Panc1 (cell line): ENCODE results near the gene RACK1. TPM values are rescaled to one million over a fixed set of nuclear protein-coding genes. Genes with fewer than 3 reads are reported as not detected.

Experiments used
- ATAC-seq: fragments of 200-7000 bp; cut with Tn5 transposase; 2 replicates; pipeline ENCODE4 v1.9.1; 2020; ENCODE audit warnings: mild to moderate bottlenecking, moderate library complexity
- BruUV-seq: library from RNA; stranded (reverse); fragments of 400-500 nt; replicated peaks from 2 replicates; lab custom pipeline; 2021; lab: Mats Ljungman, UMichigan
- CTCF ChIA-PET: fragments of 300-600 bp; sonication (Branson Sonifier 250); formaldehyde crosslinking; loops from one replicate; lab custom pipeline; 2022; ENCODE audit warnings: antibody characterized with exemption; lab: Charles Lee
- POLR2A ChIA-PET: fragments of 300-600 bp; sonication (Branson Sonifier 250); formaldehyde crosslinking; loops from one replicate; lab custom pipeline; 2022; ENCODE audit warnings: antibody characterized with exemption; lab: Charles Lee
- DNase-seq: peaks from one replicate; pipeline ENCODE4 v3.0.0-alpha.2; 2010; ENCODE audit warnings: low read depth, low spot score
- H3K27ac ChIP-seq: 2 replicates; pipeline ENCODE4 v1.5.1; 2011; ENCODE audit warnings: mild to moderate bottlenecking, low read length, inconsistent platforms
- H3K27me3 ChIP-seq: fragments of 200-500 bp; sonication (Bioruptor generic); 2 replicates; pipeline ENCODE4 v1.6.0; 2014; ENCODE audit warnings: low read length, inconsistent platforms; ENCODE audit not compliant: control insufficient read depth, insufficient read depth
- H3K36me3 ChIP-seq: fragments of 200-500 bp; sonication (Bioruptor generic); 2 replicates; pipeline ENCODE4 v1.5.1; 2014; ENCODE audit warnings: inconsistent platforms, mild to moderate bottlenecking, low read length, moderate library complexity; ENCODE audit not compliant: control insufficient read depth, insufficient read depth
- H3K4me1 ChIP-seq: 2 replicates; pipeline ENCODE4 v1.5.1; 2011; ENCODE audit warnings: inconsistent platforms, mild to moderate bottlenecking, low read length, moderate library complexity; ENCODE audit not compliant: control insufficient read depth, insufficient read depth
- H3K4me3 ChIP-seq, 2 experiments: 2 replicates each; pipeline ENCODE4 v1.5.1; 2011 to 2012; ENCODE audit warnings: low read depth in 2 of 2, low read length in 2 of 2, mild to moderate bottlenecking in 2 of 2, inconsistent platforms in 1 of 2, moderate library complexity in 1 of 2
- H3K9me3 ChIP-seq: fragments of 200-500 bp; sonication (Bioruptor generic); 2 replicates; pipeline ENCODE4 v1.5.1; 2014; ENCODE audit warnings: low read depth, mild to moderate bottlenecking, inconsistent platforms, low read length, moderate library complexity; ENCODE audit not compliant: control insufficient read depth, insufficient read depth
- POLR2AphosphoS5 ChIP-seq: IDR thresholded peaks from 2 replicates; pipeline ENCODE4 v1.6.1; 2012; ENCODE audit warnings: mild to moderate bottlenecking, low read depth, low read length, moderate library complexity
- REST ChIP-seq, 2 experiments: IDR thresholded peaks; 2 replicates each; pipeline ENCODE4 v1.6.1; 2011 to 2012; ENCODE audit warnings: low read depth in 2 of 2, control low read depth in 1 of 2, low read length in 1 of 2, mild to moderate bottlenecking in 1 of 2, moderate library complexity in 1 of 2; ENCODE audit not compliant: insufficient read depth in 1 of 2
- SIN3A ChIP-seq: IDR thresholded peaks from 2 replicates; pipeline ENCODE4 v1.6.1; 2012; ENCODE audit warnings: low read depth, mild to moderate bottlenecking, low read length, moderate library complexity, borderline replicate concordance; ENCODE audit not compliant: insufficient read depth
- TCF7L2 ChIP-seq: IDR thresholded peaks from 2 replicates; pipeline ENCODE4 v1.6.1; 2011; ENCODE audit warnings: mild to moderate bottlenecking, low read depth, low read length, inconsistent platforms
- in situ Hi-C: cut with HindIII; loops from 2 replicates; pipeline ENCODE4 v1.10.0; 2016; ENCODE audit warnings: low sequenced_read_pairs, low pct_unique_long_range_greater_than_20kb
- intact Hi-C: fragments of 100-400 bp; cut with micrococcal nuclease; formaldehyde crosslinking; loops from one replicate; pipeline ENCODE4 v1.10.0; 2022; ENCODE audit not compliant: unreplicated experiment
- total RNA-seq: library from RNA; stranded (reverse); gene quantifications from one replicate; pipeline ENCODE4 v1.2.1, GENCODE V29; 2021; ENCODE audit not compliant: unreplicated experiment

Gene RACK1
- total RNA-seq, 1 experiment from 2014 or later, result 1,623 TPM

DNA sequence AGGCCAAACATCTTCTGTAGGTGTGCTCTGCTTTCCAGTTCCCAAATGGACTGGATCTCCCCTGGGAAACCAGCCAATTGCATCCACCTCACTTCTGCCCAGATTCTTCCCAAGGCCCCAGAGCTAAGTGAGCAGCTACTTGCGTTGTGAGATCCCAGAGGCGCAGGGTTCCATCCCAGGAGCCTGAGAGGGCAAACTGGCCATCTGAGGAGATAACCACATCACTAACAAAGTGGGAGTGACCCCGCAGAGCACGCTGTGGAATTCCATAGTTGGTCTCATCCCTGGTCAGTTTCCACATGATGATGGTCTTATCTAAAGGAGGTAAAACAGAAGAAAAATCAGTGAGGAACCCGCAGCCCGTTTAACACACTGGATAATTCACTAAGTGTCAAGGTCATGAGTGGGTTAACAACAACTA is 1.7 kb downstream of the RACK1 start:
- Histone ChIP-seq H3K4me1 (peaks cover 32% of the 10 kb centered on the region), H3K4me3 (peak overlapping the region; percentile 78 to 97), H3K27ac (peak overlapping the region; percentile 99), H3K36me3 (peaks cover 41% of the 10 kb centered on the region), H3K27me3 (no peaks in the 10 kb centered on the region), H3K9me3 (no peaks in the 10 kb centered on the region)
- ChIA-PET CTCF (no interaction called here), POLR2A (no interaction called here)
- in situ Hi-C loops (no loop called here), intact Hi-C loops (no loop called here)
- TF ChIP-seq POLR2AphosphoS5 (0 out of 2 replicates have a peak, but pooled peaks have one; percentile 43), TCF7L2 (no peak)
- ATAC-seq, result no peak
- no TSS peak for BruUV-seq
- no peak for DNase-seq

DNA sequence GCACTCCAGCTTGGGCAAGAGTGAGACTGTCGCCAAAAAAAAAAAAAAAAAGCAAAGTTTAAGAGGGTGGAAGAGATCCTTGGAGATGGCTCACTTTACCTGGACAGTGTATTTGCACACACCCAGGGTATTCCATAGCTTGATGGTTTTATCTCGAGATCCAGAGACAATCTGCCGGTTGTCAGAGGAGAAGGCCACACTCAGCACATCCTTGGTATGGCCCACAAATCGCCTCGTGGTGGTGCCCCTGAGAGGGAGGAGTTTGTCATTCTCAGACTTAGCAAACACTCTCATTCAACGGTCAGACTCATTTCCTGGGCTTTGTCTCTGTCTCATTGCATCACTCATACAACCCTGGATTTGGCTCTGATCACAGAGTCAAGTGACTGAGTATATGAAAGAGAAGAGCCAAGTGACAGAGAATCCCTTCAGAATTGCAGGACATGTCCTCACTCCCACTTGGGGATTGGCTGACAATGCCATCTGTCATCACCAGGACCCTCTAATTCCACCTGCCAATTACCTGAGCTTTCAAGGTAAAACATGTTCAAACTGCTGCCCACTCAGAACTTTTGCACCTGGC is 2.2 kb downstream of the RACK1 start:
- in situ Hi-C loops (no loop called here), intact Hi-C loops (no loop called here)
- peaks cover 32% of the 10 kb centered on the region for H3K4me1 ChIP-seq
- peak overlapping the region; percentile 78 to 97 for H3K4me3 ChIP-seq
- ATAC-seq, result no peak
- peak; percentile 95 for DNase-seq
- no TSS peak for BruUV-seq
- H3K9me3 ChIP-seq, result no peaks in the 10 kb centered on the region
- ChIA-PET CTCF (no interaction called here), POLR2A (no interaction called here)
- H3K27ac ChIP-seq, result peak overlapping the region; percentile 99
- H3K36me3 ChIP-seq, result peaks cover 42% of the 10 kb centered on the region
- TF ChIP-seq SIN3A (no peak), REST (IDR thresholded peaks at IDR 0.05; ENCODE audit: insufficient read depth in 1 of 2, low read depth in 2 of 2, low read length in 1 of 2) (no peak), POLR2AphosphoS5 (peak; percentile 56)
- H3K27me3 ChIP-seq, result no peaks in the 10 kb centered on the region

DNA sequence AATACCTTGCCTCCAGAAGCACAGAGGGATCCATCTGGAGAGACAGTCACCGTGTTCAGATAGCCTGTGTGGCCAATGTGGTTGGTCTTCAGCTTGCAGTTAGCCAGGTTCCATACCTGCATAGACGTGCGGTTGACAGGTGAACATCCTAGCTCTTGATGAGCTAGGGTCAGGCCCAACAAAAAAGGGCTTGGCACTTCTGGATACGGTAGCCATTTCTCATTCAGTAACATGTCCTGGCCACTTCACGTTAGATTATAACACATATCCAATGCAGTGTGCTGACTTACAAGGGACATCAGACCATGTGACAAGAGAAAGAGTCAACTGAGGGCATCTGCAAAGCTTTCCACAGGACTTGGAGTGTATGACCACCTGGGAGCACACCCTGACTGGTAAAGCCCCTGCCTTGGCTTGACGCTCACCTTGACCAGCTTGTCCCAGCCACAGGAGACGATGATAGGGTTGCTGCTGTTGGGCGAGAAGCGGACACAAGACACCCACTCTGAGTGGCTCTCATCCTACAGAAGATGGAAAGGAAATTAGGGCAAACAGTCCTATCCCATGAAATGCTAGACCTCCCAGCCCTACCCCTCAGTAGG is 4.5 kb downstream of the RACK1 start:
- no TSS peak for BruUV-seq
- Histone ChIP-seq H3K27ac (peak overlapping the region; percentile 26; the same call in 1 of the 2 replicates), H3K4me3 (no peak overlapping the region), H3K27me3 (no peaks in the 10 kb centered on the region), H3K9me3 (no peaks in the 10 kb centered on the region), H3K4me1 (peaks cover 20% of the 10 kb centered on the region), H3K36me3 (peaks cover 46% of the 10 kb centered on the region)
- ATAC-seq (no peak), DNase-seq (no peak)
- in situ Hi-C loops, result no loop called here
- ChIA-PET POLR2A (no interaction called here), CTCF (no interaction called here)
- TF ChIP-seq SIN3A, result no peak
- TF ChIP-seq POLR2AphosphoS5, result no peak
- TF ChIP-seq TCF7L2, result no peak
- intact Hi-C loops, result no loop called here
